ENCODE data around the gene DUXB.

DUXB gene

GRCh38 chr16:75660321-75660720 lies 40.9 kb downstream of the DUXB start:
- DNase-seq (ENCODE audit: low read depth in 2 of 2), result no peak

GRCh38 chr16:75658175-75658574 lies 43.1 kb downstream of the DUXB start:
- DNase-seq (ENCODE audit: low read depth in 2 of 2), result no peak

GRCh38 chr16:75653922-75654321 lies 47.3 kb downstream of the DUXB start:
- DNase-seq (ENCODE audit: low read depth in 2 of 2), result no peak

GRCh38 chr16:75648265-75649076 lies 52.8 kb downstream of the DUXB start:
- DNase-seq (ENCODE audit: low read depth in 2 of 2), result peak; percentile 63 to 77

- DNase-seq (ENCODE audit: low read depth in 2 of 2), result peak; percentile 90
Observed at GRCh38 chr16:75647492-75648264, 53.6 kb downstream of the DUXB start, which contains the start of the genes KARS1 and TERF2IP. KARS1 (minus strand) TSS chr16:75647665; CDS start chr16:75647639, 26 bp downstream. TERF2IP (plus strand) TSS chr16:75647773; CDS start chr16:75647883, 110 bp downstream.

- DNase-seq (ENCODE audit: low read depth in 2 of 2), result no peak
Observed at GRCh38 chr16:75647112-75647491, 54.2 kb downstream of the DUXB start.

- no peak for DNase-seq (ENCODE audit: low read depth in 2 of 2)
Observed at GRCh38 chr16:75644240-75645012, 56.8 kb downstream of the DUXB start.
